NCI-H2196 treated with DMSO at 0.1 percent for 48 hours (cell line): ENCODE data around the gene AP5Z1.

Experiments
- DNase-seq: peaks from one replicate; lab custom pipeline; 2025; ENCODE audit not compliant: unreplicated experiment; lab: John Stamatoyannopoulos, UW

Gene AP5Z1

DNA sequence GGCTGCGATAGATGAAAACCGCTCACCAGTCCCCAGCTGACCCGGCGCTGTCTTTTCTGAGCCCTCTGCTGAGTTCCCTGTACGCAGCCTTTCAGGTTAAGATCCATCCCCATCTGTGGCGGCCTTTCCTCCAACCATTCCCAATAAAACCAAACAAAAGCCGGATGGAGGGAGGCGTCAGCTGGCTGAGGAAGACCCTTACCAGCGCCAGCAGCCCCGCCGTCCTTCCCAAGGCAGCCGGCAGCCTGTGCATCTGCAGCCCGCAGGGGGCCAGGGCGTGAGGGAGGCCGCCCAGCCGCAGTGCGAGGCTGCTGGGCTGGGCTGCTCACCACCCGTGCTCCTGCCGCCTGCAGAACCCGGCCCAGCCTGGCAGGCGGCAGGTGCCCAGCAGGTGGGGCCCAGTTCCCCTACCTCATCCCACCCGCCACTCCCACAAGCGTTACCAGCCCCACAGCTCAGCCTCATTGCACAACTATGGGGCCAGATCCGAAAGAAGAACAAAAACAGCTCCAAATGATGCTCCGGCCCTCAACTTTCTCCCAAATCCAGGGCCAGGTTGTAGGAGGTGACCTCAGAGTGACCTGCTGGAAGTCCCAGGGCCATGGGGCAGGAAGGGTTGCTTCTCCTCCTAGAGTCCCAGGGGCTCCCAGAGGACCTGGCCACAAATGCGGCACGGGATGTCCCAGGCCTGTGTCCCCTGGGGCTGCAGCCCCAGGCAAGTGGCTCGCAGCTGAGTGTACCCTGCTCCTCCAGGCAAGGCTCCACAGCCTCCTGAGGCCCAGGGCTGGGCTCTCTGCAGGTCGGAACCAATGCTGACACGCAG lies 62.6 kb downstream of the AP5Z1 start:
- DNase-seq: no peak

DNA sequence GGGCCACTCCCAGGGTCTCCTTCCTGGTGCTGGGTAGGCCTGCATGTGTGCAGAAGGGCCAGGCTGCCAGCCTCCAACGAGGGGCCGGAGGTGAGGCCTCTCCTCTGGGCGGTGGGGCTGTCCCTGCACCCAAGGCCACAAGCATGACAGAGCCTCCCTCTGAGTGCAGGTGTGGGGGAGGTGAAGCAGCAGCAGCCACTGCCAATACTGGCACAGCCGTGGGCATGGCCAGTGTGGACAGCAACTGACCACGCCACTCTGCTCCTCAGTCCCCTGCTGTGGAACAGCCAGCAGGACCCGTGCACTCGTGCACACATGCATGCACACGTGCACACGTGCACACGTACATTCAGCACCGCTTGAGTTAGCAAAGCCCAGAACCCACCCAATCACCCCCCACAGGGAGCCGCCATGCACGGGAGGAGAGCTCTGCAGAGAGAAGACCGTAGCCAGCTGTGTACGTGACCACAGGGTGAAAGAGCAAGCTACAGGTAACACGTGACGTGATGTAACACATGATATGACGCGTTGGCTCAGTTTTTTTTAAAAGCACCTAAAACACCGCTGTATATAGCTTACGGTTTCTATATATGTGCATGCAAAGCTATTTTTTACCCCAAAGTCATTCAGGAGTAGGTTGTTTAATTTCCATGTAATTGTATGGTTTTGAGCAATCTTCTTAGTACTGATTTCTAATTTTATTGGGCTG lies 63.4 kb downstream of the AP5Z1 start:
- DNase-seq: no peak

DNA sequence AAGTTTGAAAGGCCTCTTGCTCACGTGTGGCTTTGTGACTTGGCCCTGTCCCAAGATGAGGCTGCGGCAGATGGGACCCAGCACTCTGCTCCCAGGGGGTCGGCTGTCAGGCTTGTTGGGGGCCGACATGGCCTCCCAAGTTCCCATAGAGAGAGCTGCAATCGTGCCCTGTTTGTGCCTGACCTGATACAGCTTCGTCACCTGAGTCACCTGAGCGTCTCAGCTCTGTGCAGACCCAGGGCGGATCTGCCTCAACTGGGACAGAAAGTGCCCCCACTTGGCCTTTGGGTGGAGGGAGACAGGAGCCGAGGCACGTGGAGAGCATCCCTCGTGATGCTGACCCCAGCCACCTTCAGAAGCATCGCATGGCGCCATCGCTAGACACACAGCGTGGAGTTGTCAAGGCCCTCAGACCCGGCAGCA lies 64.7 kb downstream of the AP5Z1 start:
- no peak for DNase-seq
